Activated T-helper 17 cell treated with anti-CD3 and anti-CD28 coated beads, Interleukin-2, amount 50 U/mL, for 72 hours (primary cell): ENCODE results near the gene KCNH2. TPM values are rescaled to one million over a fixed set of nuclear protein-coding genes. Genes with fewer than 3 reads are reported as not detected.

Experiments
- ATAC-seq: fragments of 150-1000 bp; cut with Tn5 transposase; replicated peaks from 2 replicates; pipeline ENCODE4 v1.10.0; 2021; ENCODE audit warnings: mild to moderate bottlenecking, moderate library complexity
- H3K27ac Mint-ChIP-seq: one replicate; pipeline ENCODE4 v1.8.0; 2022; ENCODE audit warnings: mixed read lengths
- H3K27me3 Mint-ChIP-seq: one replicate; pipeline ENCODE4 v1.8.0; 2022; ENCODE audit warnings: mixed read lengths
- H3K36me3 Mint-ChIP-seq: one replicate; pipeline ENCODE4 v1.8.0; 2022; ENCODE audit warnings: low read depth, mild to moderate bottlenecking, mixed read lengths
- H3K4me1 Mint-ChIP-seq: one replicate; pipeline ENCODE4 v1.8.0; 2022; ENCODE audit warnings: mixed read lengths
- H3K4me3 Mint-ChIP-seq: one replicate; pipeline ENCODE4 v1.8.0; 2022; ENCODE audit warnings: mild to moderate bottlenecking, mixed read lengths
- H3K9me3 Mint-ChIP-seq: one replicate; pipeline ENCODE4 v1.8.0; 2022; ENCODE audit warnings: mixed read lengths
- total RNA-seq, 2 donors: library from RNA; stranded (reverse); gene quantifications; one replicate each; pipeline ENCODE4 v1.2.3, GENCODE V29; 2022

KCNH2 gene
- total RNA-seq, 2 donors from 2014 or later, result 0.32 to 0.77 TPM

DNA sequence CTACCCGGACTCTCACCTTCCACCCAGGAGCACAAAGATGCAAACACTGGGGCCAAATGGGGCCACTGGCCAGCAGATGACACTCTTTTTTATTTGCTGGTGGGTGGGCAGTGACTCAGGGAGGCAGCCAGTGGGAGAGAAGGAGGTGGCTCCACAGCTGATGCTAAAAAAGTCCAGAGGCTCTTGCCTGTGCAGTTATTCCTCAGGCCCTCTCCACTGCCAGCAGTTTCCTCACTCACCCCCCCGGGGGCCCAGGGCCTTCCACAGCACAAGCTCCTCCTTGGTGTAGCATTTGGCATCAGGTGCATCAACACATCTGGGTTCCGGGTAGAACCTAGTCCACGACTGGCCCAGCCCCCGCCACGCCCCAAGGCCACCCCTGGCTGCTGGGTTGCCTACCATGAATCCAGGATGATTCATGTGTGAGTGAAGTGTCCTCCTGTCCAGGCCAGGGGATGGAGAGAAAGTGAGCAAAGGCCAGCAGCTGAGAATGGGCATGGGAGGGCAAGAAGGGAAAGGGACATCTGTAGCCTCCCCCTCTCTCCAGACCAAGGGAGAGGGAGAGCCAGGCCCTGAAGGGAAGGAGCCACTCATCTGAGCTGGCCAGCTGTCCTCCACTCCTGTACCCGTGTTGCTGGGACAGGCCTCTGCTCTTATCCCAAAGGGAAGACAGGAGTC, 1.7 kb upstream of the KCNH2 start:
- Mint-ChIP-seq H3K27me3 (peaks cover 19% of the 10 kb centered on the region), H3K9me3 (no peaks in the 10 kb centered on the region), H3K27ac (no peak overlapping the region), H3K36me3 (no peaks in the 10 kb centered on the region), H3K4me3 (no peak overlapping the region), H3K4me1 (peaks cover 15% of the 10 kb centered on the region)
- no peak for ATAC-seq

DNA sequence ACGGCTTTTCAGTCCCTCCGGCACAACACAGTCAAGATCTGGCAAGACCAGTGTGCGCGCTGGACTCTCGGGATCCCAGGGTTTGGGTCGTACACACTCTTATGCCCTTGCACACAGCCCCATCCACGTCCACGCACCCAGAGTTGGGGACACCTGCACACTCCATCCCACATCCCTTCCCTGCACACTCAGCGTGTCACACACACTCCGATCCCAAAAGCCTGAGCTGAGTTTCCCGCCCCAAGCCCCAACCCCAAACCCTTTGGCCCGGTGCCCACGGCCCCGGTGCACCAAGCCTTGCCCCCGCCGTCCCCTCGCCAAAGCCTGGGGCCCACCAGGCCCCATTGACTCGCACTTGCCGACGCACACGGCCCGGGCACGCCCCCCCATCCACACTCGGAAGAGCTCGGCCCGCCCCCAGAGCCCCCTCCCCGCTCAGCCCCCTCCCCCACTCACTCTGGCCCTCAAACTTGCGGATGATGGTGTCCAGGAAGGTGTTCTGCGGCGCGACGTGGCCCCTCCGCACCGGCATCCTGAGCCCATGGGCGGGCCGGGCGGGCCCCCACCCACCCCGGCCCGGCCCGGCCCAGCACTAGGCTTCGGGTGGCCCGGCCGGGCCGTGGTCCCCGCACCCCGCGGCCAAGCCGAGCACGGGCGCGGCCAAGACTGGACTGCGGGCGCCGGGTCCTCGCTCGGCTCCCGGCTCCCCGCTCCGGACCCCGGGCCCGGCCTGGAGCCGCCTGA, 567 bp downstream of the KCNH2 start:
- no peak for ATAC-seq
- no peaks in the 10 kb centered on the region for H3K9me3 Mint-ChIP-seq
- peak overlapping the region; percentile 85 for H3K4me3 Mint-ChIP-seq
- H3K27ac Mint-ChIP-seq, result peak overlapping the region; percentile 33
- H3K36me3 Mint-ChIP-seq, result no peaks in the 10 kb centered on the region
- H3K4me1 Mint-ChIP-seq, result peaks cover 15% of the 10 kb centered on the region
- peaks cover 19% of the 10 kb centered on the region for H3K27me3 Mint-ChIP-seq

DNA sequence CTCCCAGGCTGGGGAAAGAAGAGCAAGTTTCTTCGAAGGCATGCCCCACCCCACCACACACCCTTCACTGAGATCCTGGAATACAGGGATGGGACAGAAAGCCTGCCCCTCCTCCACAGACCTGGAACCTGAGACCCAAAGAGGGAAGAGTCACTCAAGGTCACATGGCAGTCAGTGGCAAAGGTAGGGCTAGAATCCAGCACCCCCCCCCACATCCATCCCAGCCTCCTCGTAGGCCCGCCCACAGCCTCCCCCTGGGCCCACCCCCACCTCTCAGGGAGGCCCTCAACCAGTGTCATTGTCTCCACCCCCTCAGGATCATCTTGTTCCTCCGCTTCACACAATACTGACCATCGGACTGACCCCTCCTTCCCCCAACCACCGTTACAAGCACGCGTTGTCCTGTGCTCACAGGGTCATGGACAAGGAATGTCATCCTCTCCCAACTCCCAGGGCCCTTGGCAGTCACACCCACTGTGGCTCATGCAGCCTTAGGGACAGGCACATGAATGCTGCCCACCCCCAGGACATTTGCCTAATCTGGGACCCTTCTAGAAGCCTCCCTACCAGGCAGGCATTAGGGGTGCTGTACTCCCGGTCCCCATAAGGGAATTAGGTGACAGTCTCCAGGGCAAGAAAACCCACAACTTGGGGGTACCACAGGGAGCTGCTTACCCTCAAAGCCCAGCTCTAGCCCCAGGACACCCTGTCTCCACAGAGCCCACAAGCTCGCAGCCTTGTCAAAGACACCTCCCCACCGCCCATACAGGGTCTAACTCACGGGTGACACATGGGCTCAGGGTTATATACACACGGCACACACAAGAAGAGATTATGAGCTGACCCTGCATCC, 1.4 kb downstream of the KCNH2 start:
- ATAC-seq, result no peak
- H3K4me1 Mint-ChIP-seq, result peaks cover 15% of the 10 kb centered on the region
- H3K27me3 Mint-ChIP-seq, result peaks cover 18% of the 10 kb centered on the region
- H3K9me3 Mint-ChIP-seq, result no peaks in the 10 kb centered on the region
- H3K36me3 Mint-ChIP-seq, result no peaks in the 10 kb centered on the region
- peak overlapping the region; percentile 33 for H3K27ac Mint-ChIP-seq
- peak overlapping the region; percentile 85 for H3K4me3 Mint-ChIP-seq

DNA sequence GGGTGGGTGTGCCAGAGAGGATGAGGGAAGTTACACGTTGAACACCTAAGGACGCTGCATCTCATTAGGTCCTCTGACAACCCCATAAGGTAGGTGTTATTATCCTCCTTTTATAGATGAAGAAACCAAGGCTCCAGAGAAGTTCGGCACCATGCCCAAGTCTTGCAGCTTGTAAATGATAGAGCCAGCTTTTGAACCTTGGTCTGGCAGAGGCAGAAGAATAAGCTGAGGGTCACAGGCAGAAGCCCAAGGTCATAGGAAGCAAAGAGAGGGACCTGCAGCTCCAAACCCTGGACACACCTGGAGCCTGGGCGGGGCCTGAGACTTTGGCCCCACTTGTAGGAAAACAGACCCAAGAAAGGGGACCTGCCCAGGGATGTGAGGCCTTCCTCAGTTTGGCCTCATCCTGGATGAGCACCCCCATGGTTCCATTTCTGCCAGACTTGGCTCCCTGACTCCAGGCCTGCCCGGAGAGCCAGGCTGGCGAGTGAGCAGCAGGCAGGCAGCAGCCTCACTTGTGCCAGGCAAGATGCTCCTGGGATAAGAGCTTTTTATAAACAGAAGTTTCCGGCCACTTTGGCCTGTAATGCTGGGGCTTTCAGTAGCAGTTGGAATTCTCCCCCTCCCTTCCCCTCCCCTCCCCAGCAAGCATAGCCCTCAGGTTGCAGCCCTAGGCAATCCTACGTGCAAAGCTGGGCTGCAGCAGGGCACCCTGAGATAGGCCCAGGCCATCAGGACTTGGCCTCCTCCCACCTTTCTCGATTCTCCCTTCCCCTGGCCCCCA, 2.4 kb downstream of the KCNH2 start:
- Mint-ChIP-seq H3K36me3 (no peaks in the 10 kb centered on the region), H3K4me3 (peak overlapping the region; percentile 85), H3K9me3 (no peaks in the 10 kb centered on the region), H3K4me1 (peaks cover 15% of the 10 kb centered on the region), H3K27ac (no peak overlapping the region), H3K27me3 (peaks cover 15% of the 10 kb centered on the region)
- ATAC-seq, result no peak

DNA sequence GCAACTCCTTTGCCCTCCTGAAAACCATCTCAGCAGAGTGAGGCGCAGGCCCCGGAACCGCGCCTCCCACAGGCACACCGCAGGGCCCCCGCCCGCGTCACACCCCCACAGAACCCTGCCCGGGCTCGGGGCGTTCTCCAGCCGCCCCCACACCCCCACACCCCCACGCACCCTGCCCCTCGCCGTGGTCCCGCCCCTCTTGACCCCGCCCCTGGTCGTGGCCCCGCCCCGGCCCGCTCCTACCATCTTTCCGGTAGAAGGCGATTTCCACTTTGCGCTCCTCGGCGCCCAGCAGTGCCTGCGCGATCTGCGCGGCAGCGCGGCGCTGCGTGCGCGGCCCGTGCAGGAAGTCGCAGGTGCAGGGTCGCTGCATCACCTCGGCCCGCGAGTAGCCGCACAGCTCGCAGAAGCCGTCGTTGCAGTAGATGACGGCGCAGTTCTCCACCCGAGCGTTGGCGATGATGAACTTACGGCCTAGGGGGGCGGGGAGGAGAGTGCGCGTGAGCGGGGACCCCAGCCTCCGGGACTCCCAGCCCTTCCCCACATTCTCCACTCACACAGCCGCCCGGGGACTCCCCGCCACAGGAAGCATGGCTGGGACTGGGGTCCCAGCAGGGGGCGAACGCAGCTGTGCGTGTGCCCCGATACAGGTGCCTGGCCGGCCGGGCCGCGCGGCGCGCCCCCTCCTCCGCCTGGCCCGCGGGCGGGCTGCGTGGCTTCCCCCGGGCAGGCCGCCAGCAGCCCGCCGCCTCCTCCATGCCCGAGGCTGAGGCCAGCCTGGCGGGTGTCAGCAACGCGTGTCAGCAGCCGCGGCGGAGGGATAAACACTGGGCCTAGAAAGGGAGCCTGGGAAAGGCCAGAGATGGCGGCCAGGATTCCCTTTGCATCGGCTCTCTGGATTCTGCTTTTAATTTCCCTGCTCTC, 3.4 kb downstream of the KCNH2 start:
- no peaks in the 10 kb centered on the region for H3K9me3 Mint-ChIP-seq
- H3K36me3 Mint-ChIP-seq, result no peaks in the 10 kb centered on the region
- ATAC-seq, result peak; percentile 84
- H3K4me3 Mint-ChIP-seq, result peak overlapping the region; percentile 77
- peaks cover 15% of the 10 kb centered on the region for H3K4me1 Mint-ChIP-seq
- H3K27me3 Mint-ChIP-seq, result peaks cover 15% of the 10 kb centered on the region
- H3K27ac Mint-ChIP-seq, result no peak overlapping the region

DNA sequence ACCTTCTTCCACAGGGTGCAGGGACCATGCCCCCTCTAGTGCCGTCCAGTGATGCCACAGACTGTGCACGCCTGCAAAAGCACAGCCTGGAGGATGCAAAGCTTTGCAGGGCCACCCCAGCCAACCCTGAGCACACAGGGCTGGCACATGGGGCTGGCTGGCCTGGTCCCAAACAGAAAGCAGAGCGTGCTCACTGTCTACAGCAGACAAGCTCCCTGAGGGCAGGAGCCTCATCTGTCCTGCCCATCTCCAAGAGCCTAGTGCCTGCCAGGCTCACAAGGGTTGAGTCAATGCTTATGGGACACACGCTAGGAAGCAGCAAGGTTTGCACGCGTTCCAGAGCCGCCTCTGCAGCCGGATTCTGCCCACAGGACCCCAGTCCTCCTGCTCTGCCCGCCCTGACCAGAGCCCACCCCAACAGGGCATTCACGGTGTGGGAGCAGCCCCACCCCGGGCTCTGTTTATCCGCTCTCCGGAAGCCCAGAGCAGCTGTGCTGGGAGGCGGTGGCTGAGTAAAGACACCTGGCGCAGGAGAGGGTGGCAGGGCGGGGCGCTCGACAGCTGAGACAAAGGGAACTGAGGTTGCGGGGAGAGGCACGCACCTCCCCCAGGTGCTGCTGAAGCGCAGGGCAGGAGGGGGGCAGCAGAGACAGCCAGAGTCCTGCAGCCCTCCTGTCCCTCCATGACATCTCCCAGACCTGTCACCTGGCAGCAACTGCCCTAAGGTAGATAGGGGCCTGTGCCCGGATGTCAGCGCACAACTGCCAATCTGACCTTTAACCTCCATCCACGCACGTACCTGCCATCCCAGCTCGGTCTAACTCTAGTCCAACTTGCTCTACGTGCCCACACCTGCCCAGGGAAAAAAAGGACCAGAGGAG, 4.3 kb downstream of the KCNH2 start:
- Mint-ChIP-seq H3K4me3 (peak overlapping the region; percentile 77), H3K27me3 (peaks cover 14% of the 10 kb centered on the region), H3K36me3 (no peaks in the 10 kb centered on the region), H3K4me1 (peaks cover 15% of the 10 kb centered on the region), H3K27ac (no peak overlapping the region), H3K9me3 (no peaks in the 10 kb centered on the region)
- ATAC-seq, result peak; percentile 17

DNA sequence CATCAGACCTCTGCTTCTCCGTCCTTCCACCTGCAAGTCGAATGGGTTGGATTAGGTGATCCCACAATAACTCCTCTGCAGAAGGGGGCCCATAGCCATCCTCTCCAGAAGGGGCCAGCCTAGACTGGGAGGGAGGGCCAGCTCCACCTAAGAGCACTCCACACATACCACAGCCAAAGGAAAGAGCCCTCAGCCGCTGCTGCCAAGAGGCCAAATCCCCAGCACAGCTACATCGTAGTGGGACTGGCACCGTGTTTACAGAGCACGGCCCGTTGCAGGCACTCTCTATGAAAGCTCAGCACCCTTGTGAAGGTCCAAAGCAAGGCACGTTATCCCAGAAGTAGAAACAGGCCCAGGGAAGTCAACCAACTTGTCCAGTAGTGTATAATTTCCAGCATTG, 5.4 kb downstream of the KCNH2 start:
- no peaks in the 10 kb centered on the region for H3K9me3 Mint-ChIP-seq
- ATAC-seq, result no peak
- H3K4me1 Mint-ChIP-seq, result peaks cover 17% of the 10 kb centered on the region
- H3K27ac Mint-ChIP-seq, result no peak overlapping the region
- no peaks in the 10 kb centered on the region for H3K36me3 Mint-ChIP-seq
- H3K4me3 Mint-ChIP-seq, result peak overlapping the region; percentile 77
- peaks cover 9% of the 10 kb centered on the region for H3K27me3 Mint-ChIP-seq

DNA sequence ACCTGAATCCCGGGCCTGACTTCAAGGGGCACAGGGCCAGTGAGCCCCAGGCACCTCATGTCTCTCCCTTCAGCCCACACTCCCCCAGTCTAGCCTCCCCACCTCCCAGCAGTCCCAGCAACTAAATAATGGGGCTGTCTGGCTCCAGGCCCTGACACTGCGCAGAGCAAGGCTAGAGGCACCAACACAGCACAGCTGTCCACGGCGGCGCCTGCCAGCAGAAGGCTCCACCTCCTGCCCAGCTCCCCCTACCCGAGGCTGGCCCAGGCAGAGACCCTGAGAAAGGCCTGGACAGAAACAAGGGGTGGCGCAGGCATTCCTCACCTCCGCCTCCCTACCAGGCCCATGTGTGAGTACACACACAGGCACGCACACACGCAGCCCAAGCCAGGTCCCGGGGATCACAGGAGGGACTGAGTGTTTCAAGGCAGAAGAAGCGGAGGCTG, 6.1 kb downstream of the KCNH2 start:
- ATAC-seq, result no peak
- Mint-ChIP-seq H3K36me3 (no peaks in the 10 kb centered on the region), H3K4me3 (no peak overlapping the region)

DNA sequence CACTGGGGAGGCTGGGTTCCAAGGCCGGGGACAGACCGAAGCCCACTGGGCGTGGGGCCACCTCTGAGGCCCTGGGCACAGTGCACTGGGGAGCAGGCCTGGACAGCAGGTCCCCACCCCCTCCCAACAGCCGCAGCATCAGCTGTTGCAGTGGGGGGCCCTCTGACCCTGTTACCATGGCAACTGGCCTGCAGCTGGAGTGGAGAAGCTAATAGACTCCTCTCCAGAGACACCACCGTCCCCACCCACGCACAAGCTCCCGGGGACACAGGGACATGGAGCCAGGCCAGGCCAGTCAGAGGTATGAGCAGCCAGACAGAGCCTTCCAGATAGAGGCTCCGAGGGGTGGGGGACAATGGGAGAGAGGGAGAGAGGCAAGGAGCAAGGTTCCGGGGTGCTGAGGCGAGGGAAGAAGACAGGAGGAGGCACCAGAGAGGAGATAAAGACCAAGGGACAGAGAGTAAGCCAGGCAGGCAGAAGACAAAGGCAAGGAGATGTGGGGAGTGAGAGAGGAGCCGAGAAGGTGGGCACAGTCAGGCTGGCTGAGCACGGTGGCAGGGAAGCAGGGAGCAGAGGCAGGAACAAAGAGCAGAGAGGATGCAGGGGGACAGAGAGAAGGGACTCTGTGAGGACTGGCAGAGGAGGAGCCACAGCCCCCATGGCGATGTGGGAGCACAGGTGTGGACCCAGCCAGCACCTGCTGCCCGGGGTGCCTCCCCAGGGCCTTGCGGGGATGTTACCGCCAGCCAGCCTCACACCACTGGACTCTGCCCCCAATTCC, 6.7 kb downstream of the KCNH2 start:
- Mint-ChIP-seq H3K9me3 (no peaks in the 10 kb centered on the region), H3K4me3 (no peak overlapping the region), H3K27me3 (no peaks in the 10 kb centered on the region), H3K36me3 (no peaks in the 10 kb centered on the region), H3K4me1 (peaks cover 9% of the 10 kb centered on the region), H3K27ac (peak overlapping the region; percentile 56)
- no peak for ATAC-seq

More for the DNA sequence above, 6.1 kb downstream of the KCNH2 start:
- H3K27ac Mint-ChIP-seq, result no peak overlapping the region
- no peaks in the 10 kb centered on the region for H3K9me3 Mint-ChIP-seq
- H3K4me1 Mint-ChIP-seq, result peaks cover 12% of the 10 kb centered on the region
- peaks cover 4% of the 10 kb centered on the region for H3K27me3 Mint-ChIP-seq

DNA sequence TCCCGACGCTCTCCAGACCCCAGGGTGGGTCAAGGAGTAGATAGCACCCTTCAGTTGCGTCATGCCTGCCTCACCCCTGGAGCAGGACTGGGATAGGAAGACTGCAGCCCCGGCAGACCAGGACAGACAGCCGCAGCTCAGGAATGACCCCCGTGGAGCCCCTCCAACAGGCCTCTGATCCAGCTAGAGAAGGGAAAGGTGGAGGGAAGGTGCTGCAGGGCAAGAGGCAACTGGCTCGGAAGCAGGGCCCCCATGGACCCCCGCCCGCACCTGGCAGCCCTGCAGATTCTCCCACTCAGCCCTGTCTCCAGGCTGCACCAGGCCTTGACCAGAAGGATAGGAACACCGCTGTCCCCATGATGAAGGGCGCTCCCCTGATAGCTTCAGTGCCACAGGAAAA, 7.7 kb downstream of the KCNH2 start:
- no peak overlapping the region for H3K4me3 Mint-ChIP-seq
- no peak for ATAC-seq
- H3K27ac Mint-ChIP-seq, result peak overlapping the region; percentile 56
- H3K4me1 Mint-ChIP-seq, result peaks cover 8% of the 10 kb centered on the region
- H3K36me3 Mint-ChIP-seq, result no peaks in the 10 kb centered on the region
- H3K9me3 Mint-ChIP-seq, result no peaks in the 10 kb centered on the region
- no peaks in the 10 kb centered on the region for H3K27me3 Mint-ChIP-seq

DNA sequence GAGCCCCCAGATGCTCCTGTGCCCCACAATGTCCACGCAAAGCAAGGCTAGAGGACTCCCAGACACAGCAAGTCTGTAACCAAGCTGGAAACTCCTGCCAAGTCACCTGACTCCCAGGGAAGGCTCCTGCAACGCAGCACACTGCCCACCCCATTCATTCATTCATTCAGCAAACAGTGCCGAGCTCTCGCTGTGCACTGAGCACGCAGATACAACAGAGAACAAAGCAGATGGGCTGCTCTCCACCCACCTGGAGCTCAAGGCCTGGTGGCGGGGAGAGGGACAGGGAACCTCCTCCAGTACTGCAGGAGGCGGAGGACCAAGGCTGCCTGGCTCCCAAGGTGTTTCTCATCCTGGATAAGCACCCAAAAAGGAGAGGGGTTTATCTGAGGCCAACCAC, 8.6 kb downstream of the KCNH2 start:
- Mint-ChIP-seq H3K36me3 (no peaks in the 10 kb centered on the region), H3K4me3 (no peak overlapping the region), H3K27ac (no peak overlapping the region), H3K27me3 (no peaks in the 10 kb centered on the region), H3K4me1 (peaks cover 5% of the 10 kb centered on the region), H3K9me3 (no peaks in the 10 kb centered on the region)
- no peak for ATAC-seq
